GM18861 (cell line): ENCODE results near the gene HOXB8.

Source experiments
- ATAC-seq: cut with Tn5 transposase; IDR thresholded peaks from one replicate; pipeline ENCODE4 v1.9.1; 2021; ENCODE audit not compliant: unreplicated experiment

The HOXB8 gene

DNA sequence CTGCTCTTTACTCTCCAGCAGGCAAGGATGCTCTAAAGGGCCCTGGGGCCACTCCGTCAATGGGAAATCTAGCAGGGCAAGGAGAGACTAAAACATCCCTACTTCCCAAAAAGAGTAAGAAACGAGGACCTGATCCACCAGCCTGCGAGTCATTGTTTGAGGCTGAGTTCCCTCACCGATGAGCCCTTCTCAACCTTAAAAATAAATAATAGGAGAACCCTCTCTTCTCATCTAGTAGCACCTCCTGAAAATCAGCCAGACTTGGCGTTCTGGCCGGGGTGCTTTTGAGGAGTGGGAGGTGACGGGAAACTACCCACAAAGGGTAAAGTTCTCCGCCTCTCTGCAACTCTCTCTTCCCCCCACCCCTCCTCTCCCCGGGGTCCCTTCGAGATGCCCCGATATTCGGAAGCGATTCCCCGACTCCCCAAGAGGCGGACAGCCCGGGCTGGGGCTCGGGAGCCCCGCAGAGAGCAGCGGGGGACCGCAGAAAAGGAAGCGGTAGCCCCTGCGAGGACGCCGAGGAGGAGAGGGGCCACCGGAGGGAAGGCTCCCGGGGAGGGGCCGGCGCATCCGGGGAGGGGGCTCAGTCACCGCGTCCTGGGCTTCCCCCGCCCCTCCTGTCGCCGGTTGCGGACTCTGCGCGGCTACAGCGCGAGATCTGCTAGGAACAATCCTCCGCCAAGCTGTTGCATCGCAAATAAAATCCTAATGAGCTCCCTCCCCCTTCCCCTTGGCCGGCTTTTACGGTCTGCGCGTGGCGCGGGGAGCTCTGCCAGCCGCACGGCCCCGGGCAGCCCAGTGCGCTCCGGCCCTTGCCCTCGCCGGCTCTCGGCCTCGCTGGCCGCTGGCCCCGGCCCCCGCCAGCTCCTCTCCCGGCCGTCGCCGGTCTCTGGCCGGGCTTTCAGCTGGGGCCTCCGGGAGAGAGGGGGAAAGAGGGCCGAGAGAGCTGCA lies 9.7 kb upstream of the HOXB8 start:
- ATAC-seq = no peak

GRCh38 chr17:48624118-48624517 lies 9.0 kb upstream of the HOXB8 start:
- no peak for ATAC-seq

GRCh38 chr17:48623583-48623982 lies 8.5 kb upstream of the HOXB8 start:
- no peak for ATAC-seq

DNA sequence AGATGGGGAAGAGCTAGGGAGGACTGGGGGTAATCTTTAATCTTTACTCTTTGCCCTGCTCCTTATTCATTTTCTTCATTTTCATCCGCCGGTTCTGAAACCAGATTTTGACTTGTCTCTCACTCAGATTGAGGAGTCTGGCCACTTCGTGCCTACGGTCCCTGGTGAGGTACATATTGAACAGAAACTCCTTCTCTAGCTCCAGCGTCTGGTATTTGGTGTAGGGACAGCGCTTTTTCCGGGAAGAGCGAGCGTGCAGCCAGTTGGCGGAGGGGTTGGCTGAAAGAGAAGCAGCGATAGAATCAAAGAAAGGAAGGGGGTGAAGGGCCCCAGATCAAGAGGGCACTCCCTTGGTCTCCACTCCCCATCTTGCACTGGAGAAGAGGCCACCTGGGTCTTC lies 7.8 kb upstream of the HOXB8 start:
- no peak for ATAC-seq

GRCh38 chr17:48621410-48622392 lies 6.6 kb upstream of the HOXB8 start:
- ATAC-seq = no peak

GRCh38 chr17:48620461-48621139 lies 5.5 kb upstream of the HOXB8 start:
- no peak for ATAC-seq

DNA sequence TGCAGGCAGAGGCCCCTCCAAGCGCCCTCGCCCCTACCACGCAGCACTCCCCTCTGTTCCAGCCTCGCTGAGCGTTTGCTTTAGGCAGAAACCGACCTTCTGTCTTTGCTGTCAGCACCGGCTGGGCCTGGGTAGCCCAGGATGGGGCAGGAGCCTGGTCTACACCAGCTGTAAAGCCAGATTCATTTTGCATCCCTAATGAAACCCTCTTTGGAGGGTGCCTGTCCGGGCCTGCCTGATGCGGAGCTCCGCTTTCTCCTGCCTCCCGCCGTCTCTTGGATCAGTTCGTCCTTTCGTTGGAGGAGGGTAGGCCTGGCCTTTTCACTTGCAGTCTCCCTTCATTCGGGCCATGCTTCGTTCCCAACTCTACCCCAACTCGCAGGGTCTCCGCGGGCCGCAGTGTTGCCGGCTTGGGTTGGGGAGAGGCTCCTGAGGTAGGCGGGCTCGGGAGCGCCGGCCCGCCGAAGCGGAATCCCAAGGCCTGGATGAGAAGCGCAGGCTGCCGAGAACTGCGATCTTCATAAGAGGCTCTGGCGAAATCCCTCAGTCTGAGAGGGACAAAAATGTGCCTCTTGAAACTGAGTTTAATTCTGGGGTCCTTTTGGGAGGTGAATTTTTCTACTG lies 4.8 kb upstream of the HOXB8 start:
- ATAC-seq = no peak

- ATAC-seq = no peak
These were observed 3.3 kb upstream of the HOXB8 start for GRCh38 chr17:48618256-48618896.

- ATAC-seq = no peak
These were observed 2.6 kb upstream of the HOXB8 start for GRCh38 chr17:48617471-48618255.

DNA sequence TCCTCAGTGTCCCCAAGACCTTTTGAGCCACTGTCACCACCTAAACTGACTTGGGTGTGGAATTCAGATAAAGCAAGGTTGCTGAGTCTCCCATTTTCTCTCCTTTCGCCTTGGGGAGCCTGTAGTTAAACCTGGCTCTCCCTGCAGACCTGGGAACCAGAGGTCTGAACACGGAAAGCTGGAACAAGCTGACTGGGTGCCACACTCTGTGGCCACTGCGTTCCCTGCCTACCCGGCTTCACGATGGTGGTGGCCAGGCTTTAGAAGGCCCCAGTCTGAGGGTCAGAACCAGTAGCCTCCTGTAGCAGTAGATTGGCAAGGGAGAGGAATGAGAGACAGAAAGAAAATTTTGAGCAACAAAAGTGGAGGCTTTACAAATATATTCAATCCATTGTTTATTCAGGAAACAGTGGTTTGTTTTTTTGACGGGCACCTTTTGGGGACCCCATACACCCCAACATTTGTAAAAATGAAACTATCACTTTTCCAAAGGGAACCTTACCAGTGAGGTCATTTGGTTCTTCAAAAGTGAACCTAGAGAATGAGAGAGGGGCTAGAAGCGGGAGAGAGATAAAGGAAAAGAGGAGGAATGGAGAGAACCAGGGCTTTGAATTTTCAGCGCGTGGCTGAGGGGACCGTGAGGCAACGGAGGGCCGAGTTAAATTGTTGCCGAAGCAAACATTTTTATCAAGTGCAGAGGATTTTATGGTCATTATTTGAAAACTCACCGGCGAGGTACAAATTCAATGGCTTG lies 1.8 kb upstream of the HOXB8 start:
- no peak for ATAC-seq

DNA sequence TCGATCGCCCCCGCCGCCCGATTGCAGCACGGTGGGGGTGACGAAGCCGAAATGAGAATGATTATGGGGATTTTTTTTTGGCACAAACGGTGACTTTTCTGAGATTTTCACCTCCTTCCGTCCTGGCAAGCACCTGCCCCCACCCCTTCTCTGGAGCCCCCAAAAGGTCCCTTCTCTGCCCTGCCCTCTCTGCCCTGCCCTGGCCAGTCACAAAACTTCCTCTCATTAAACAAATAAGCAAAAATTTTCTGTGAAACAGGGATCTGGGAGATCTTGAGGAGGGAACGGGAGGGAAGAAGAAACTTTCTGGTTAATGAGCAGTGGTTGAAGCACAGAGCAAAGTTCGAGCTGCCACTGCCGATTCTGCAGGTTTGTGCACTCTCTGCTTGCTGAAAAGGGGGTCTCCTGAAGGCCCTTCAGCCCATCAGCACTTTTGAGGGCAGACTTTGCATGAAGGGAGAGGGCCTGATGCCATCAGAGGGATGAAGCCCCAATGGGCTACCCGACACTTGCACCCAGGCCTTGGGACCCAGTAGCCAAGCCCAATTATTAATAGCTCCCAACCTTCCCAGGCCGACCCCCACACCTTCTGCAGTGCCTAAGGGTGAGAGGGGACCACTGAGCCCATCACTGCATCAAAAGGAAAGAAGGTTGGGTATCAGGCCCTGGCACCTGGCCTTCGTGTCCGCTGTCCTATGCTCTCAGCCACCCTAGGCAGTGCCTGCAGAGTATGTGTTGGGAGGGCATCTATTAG lies 1.0 kb upstream of the HOXB8 start:
- ATAC-seq = no peak

- no peak for ATAC-seq
These were observed 1.0 kb downstream of the HOXB8 start for GRCh38 chr17:48613862-48614694.

GRCh38 chr17:48612854-48613691 lies 2.0 kb downstream of the HOXB8 start:
- no peak for ATAC-seq

DNA sequence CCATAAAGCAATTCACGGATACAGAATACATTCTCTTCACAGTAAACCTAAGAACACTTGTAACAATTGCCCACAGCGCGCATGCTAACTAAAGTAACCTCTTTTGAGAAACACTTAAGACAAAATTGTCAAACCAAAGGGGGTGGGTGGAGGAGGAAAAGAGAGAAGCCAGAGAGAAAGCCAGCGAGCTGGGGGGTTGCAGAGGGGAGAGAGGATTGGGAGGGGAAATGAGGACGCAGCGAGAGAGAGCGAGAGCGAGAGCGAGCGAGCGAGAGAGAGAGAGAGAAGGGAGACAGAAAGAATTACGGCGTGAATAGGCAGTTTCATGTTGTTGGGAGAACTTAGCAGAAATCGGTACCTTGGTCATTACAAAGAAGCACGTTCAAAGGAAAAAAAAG lies 2.6 kb downstream of the HOXB8 start:
- ATAC-seq = no peak

DNA sequence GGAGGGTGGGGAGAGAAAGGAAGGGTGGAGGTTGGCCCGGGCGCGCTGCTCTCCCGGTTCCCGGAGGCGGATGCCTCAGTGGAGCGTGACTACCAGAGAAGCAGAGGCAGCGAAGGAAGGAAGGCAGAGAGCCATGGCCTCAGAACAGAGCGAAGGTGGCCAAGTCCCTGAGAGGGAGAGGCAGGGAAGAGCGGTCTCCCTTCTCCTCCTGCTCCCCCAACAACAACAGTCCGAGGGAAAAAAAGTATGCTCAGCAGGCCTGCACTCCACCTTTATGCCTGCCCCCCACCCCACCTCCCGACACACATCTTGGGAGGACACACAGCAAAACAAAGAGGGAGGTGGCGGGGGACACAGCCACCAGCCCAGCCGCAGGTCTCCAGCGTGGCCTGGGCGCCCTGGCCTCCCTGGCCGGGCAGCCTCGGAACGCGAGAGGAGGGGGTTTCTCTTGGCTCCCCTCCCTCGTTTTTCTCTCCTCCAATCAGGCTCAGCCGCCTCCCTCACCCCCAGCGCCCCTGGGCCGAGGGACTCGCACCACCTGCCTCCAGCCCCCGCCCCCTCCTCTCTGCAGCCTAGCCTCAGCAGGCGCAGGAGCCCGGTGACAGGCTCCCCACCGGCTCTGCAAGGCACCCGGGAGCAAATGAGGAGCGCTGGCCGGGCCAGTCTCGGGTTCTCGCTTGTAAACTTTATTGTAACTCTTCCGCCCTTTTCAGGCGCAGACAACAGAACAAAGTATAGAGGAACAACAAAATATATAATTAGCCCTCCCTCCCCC lies 3.2 kb downstream of the HOXB8 start:
- no peak for ATAC-seq
